ENCODE measurements around the gene TMEM217.

DNA sequence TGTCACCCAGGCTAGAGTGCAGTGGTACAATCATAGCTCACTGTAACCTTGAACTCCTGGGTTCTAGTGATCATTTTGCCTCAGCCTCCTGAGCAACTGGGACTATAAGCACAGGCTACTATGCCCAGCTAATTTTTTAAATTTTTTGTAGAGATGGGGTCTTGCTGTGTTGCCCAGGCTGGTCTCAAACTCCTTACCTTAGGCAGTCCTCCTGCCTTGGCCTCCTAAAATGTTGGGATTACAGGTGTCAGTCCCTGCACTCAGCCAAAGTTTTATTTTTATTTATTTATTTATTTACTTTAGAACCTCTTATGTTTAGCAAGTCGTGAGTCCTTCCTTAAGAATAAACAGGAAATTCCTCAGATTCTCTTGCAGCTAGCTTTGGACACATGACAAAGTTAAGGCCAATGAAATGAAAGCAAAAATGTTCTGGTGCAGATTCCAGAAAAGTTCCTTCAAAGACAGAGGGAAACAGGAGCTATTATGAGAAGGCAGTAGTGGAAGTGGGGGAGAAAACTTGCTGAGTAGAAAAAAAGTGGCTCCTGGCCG is 68.9 kb downstream of the TMEM217 start:
- TF ChIP-seq BRCA1 (IDR thresholded peaks at IDR 0.05; ENCODE audit: low read depth, low read length) (no peak), CBX5 (IDR thresholded peaks at IDR 0.05; ENCODE audit: low read depth, low read length) (no peak), CTBP2 (IDR thresholded peaks at IDR 0.05; ENCODE audit: borderline replicate concordance, insufficient read depth, insufficient read length, low read length) (no peak), EZH2 (IDR thresholded peaks at IDR 0.05; ENCODE audit: low read depth, low read length, severe bottlenecking) (no peak), POLR2AphosphoS5 (IDR thresholded peaks at IDR 0.05; ENCODE audit: low read depth, low read length) (no peak)
- TF ChIP-seq, protein P1, sequence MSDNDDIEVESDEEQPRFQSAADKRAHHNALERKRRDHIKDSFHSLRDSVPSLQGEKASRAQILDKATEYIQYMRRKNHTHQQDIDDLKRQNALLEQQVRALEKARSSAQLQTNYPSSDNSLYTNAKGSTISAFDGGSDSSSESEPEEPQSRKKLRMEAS (IDR thresholded peaks at IDR 0.05), result no peak
- TF ChIP-seq, protein P2, sequence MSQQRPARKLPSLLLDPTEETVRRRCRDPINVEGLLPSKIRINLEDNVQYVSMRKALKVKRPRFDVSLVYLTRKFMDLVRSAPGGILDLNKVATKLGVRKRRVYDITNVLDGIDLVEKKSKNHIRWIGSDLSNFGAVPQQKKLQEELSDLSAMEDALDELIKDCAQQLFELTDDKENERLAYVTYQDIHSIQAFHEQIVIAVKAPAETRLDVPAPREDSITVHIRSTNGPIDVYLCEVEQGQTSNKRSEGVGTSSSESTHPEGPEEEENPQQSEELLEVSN (IDR thresholded peaks at IDR 0.05), result no peak
- TF ChIP-seq, protein P3, sequence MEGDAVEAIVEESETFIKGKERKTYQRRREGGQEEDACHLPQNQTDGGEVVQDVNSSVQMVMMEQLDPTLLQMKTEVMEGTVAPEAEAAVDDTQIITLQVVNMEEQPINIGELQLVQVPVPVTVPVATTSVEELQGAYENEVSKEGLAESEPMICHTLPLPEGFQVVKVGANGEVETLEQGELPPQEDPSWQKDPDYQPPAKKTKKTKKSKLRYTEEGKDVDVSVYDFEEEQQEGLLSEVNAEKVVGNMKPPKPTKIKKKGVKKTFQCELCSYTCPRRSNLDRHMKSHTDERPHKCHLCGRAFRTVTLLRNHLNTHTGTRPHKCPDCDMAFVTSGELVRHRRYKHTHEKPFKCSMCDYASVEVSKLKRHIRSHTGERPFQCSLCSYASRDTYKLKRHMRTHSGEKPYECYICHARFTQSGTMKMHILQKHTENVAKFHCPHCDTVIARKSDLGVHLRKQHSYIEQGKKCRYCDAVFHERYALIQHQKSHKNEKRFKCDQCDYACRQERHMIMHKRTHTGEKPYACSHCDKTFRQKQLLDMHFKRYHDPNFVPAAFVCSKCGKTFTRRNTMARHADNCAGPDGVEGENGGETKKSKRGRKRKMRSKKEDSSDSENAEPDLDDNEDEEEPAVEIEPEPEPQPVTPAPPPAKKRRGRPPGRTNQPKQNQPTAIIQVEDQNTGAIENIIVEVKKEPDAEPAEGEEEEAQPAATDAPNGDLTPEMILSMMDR (IDR thresholded peaks at IDR 0.05; ENCODE audit: control extremely low read depth in 1 of 3, insufficient read depth in 1 of 3, low read depth in 1 of 3, low read length in 3 of 3), result no peak
